Stromal cell of bone marrow (primary cell): ENCODE results near the gene SERPIND1.
A peak's percentile ranks its signal among the peaks of the same experiment; 100 is the strongest.

Experiments
- DNase-seq: peaks from one replicate; pipeline ENCODE4 v3.0.0-alpha.2; 2012; ENCODE audit warnings: low read depth

Gene SERPIND1

GRCh38 chr22:20792966-20793728 is 19.2 kb downstream of the SERPIND1 start:
- DNase-seq = peak; percentile 23

DNA sequence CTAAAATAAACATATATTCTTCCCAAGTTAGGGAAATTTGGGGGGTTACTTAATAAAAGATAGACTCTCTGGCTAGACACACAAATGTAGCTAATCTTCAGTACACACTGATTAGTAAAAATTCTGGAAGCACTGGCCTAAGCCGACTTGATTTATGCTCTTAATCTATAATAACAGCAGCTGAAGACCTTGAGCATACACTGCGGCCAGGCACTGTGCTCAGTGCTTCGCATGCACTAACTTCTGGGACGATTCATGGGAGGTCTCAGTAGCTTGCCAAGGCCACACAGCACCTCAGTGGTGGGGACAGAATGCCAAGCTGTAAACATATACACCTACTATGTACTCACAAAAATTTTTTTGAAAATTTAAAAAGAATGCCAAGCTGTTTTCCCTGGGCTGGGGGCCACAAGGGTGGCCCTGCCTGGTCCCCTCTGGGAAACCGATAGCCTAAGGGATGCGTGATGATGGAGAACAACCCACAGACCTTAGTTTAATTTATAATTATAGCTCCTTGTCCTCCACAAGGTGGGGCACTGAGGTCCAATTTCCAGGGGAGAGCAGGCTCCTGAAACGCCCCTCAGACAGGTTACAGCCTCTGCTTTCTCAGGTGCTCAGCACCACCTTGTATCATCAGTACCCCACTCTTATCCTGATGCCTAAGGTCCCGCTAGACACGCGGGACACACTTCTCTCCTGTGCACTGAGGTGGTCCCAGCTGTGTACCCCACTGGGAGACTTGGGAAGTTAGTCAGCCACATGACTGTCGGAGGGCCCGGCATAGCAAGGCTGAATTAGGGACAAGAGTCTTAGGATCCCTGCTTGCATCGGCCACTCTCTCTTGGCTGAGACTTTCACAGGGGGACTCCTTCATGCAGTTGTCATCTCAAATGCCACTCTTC is 20.1 kb downstream of the SERPIND1 start:
- no peak for DNase-seq

DNA sequence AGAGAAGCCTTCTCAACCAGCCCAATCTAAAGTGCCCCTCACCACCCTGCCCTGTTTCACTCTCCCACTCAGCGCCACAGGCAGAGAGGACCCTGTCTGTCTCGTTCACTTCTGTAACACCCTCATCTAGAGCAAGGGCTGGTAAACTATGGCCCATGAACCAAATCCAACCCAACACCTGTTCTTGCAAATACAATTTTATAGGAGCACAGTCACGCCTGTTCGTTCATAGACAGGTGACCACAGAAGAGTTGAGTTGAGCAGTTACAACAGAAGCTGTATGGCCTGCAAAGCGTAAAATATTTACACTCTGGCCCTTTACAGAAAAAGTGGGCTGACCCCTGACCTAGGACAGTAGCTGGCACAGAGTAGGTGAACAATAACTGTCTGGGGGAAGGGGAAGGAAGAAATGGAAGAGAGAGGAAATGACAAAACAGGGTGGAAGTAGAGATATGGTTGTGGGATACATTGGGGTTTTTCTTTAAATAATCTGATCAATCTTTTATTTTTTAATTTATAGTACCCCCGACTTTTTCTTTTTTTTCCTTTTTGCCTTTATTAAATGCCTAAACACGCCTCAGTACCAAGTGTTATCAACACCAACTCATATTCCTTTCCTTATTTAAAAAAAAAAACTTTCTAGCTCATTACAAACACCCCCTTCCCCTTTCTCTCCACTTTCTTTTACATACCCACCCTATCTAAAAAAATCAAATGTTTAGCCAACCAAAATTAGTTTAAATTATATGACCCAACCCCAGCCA is 20.9 kb downstream of the SERPIND1 start:
- no peak for DNase-seq

GRCh38 chr22:20796731-20797130 is 22.8 kb downstream of the SERPIND1 start:
- DNase-seq = no peak

GRCh38 chr22:20798218-20798617 is 24.3 kb downstream of the SERPIND1 start:
- DNase-seq = no peak

DNA sequence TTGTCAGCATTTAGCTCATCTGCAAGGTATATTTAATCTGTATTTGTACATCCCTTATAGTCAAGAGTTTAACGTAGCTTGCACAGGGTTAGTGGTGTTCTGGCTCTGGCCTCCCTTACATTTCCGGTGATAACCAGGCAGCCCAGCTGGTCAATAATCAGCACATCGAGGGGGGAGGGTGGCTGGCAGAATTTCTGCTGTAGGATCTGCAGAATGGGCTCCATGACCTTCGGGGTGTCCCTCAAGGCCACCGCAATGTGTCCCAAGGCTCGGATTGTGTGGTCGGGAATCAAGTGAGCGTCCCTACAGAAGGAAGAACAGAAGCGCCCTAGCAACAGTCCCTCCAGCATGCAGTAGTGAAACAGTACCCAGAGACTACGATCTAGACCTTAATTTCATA is 25.1 kb downstream of the SERPIND1 start:
- no peak for DNase-seq

- no peak for DNase-seq
Measured at GRCh38 chr22:20799449-20799848, 25.5 kb downstream of the SERPIND1 start.

GRCh38 chr22:20802452-20802851 is 28.5 kb downstream of the SERPIND1 start:
- DNase-seq = no peak

- no peak for DNase-seq
Measured at GRCh38 chr22:20802922-20803553, 29.1 kb downstream of the SERPIND1 start.

GRCh38 chr22:20803696-20804324 is 29.9 kb downstream of the SERPIND1 start:
- DNase-seq = no peak

GRCh38 chr22:20804650-20805049 is 30.7 kb downstream of the SERPIND1 start:
- no peak for DNase-seq

DNA sequence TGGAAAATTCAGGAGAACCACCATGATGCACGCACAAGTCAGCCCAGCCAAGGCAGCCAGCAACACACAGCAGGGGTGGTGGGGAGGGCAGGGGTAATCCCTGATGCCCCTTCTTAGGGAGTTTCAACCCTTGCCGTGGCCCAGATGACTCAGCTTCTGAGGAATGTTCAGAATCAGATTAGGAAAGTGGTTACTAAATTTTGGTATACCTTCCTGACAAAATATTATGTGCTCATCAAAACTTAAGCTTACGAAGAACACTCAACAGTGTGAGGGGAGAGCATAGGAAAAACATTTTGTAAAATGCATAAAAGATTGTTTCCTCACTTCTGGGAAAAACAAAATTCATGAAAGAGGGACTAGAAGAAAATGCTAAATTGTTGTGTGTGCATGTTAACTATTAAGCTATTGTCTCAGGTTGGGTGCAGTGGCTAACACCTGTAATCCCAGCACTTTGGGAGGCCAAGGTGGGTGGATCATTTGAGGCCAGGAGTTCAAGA is 32.1 kb downstream of the SERPIND1 start:
- DNase-seq = no peak

DNA sequence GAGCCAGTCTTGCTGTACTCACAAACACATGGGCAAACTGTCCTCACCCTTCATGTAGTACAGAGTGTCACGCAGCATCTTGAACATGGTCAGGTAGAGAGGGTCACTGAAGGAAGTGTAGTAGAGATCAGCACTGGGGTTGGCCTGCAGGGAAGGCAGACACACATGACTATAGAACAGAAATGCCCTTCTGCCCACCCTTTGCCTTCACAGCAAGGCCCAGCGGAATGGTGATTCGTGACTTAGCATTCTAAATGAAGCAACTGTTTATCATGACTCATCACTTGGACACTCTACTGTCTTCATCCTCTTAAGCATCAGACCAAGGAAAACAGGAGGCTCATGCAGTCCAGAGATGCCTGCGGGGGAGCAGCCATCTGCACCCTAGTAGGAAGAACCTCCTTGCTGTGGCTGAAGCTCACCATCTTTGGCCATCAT is 33.4 kb downstream of the SERPIND1 start:
- peak; percentile 80 for DNase-seq

GRCh38 chr22:20808844-20809243 is 34.9 kb downstream of the SERPIND1 start:
- DNase-seq = no peak

GRCh38 chr22:20809538-20810185 is 35.7 kb downstream of the SERPIND1 start:
- no peak for DNase-seq

- DNase-seq = no peak
Measured at GRCh38 chr22:20810645-20811044, 36.7 kb downstream of the SERPIND1 start.

DNA sequence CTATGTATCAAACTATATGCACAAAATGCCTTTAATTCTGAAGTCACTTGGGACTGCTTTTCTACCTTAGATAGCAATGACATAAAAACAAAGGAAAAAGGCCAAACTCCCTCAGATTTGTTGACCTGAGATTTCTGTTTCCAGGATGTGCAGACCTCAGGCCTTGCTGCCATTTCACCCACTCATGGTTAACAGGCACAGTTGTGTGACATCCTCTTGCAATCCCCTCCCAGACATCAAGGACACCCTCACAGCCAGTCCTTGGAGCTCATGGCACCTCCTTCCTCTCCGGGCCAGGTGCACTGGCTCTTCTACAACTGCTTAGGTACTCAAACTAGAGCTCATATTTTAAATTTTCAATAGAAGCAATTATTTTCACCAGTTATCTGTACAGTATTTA is 37.3 kb downstream of the SERPIND1 start:
- no peak for DNase-seq

- no peak for DNase-seq
Measured at GRCh38 chr22:20811971-20812660, 38.2 kb downstream of the SERPIND1 start.

DNA sequence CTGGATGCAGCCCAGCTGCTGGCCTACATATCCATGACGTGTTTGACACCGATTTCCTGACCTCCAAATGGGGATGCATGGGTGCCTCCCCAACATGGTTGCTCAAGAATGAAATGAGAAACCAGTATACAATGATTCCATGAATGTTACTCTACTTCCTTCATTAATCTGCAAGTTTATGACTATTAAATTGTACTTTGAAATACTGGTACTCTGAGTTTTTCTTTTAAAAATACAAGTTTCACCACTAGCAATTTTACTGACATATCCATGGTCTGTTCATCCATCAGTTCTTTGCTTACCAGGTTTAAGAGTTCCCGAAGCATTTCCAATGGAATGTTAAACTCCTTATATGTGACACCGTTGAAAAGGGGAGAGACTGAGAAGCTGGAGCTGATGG is 39.1 kb downstream of the SERPIND1 start:
- DNase-seq = no peak

- DNase-seq = no peak
Measured at GRCh38 chr22:20814221-20814808, 40.4 kb downstream of the SERPIND1 start.
